Neutrophil (primary cell): ENCODE data around the gene JUP.
"Not testable (repeated sequence)": the region's sequence is repeated elsewhere in the genome, so short reads cannot be mapped to it uniquely, and the experiment has no call there.

ENCODE experiments used
- H3K27ac ChIP-seq: fragments of 200-600 bp; sonication (generic); 2 replicates; pipeline ENCODE4 v1.5.1; 2016; ENCODE audit warnings: mild to moderate bottlenecking, moderate library complexity
- H3K27me3 ChIP-seq: fragments of 200-600 bp; sonication (generic); 2 replicates; pipeline ENCODE4 v1.6.0; 2016; ENCODE audit warnings: mild to moderate bottlenecking
- H3K36me3 ChIP-seq: fragments of 200-600 bp; sonication (generic); 2 replicates; pipeline ENCODE4 v1.5.1; 2017
- H3K4me1 ChIP-seq, 2 experiments: fragments of 200-600 bp in 1 of 2; sonication (generic) in 1 of 2; 1 replicate in 1 of 2; 2 replicates in 1 of 2; pipeline versions ENCODE4 v1.5.1 to v1.6.1; 2013 to 2016; ENCODE audit warnings: low read depth in 1 of 2, low read length in 1 of 2, mild to moderate bottlenecking in 1 of 2, moderate library complexity in 1 of 2; ENCODE audit not compliant: control insufficient read depth in 1 of 2, insufficient read depth in 1 of 2
- H3K4me3 ChIP-seq, 2 experiments: fragments of 200-600 bp in 1 of 2; sonication (generic) in 1 of 2; 1 replicate in 1 of 2; 2 replicates in 1 of 2; pipeline ENCODE4 v1.5.1; 2013 to 2016; ENCODE audit warnings: low read depth in 1 of 2, low read length in 1 of 2, mild to moderate bottlenecking in 1 of 2, moderate library complexity in 1 of 2
- H3K9me3 ChIP-seq: fragments of 200-600 bp; sonication (generic); 2 replicates; pipeline ENCODE4 v1.5.1; 2016
- CTCF ChIP-seq: fragments of 200-600 bp; sonication (generic); IDR thresholded peaks from 2 replicates; pipeline ENCODE4 v1.5.1; 2016; ENCODE audit warnings: antibody characterized with exemption

JUP gene

GRCh38 chr17:41781404-41782110 lies 5.0 kb downstream of the JUP start:
- Histone ChIP-seq H3K27me3 (peaks cover 51% of the 10 kb centered on the region), H3K36me3 (no peaks in the 10 kb centered on the region), H3K9me3 (no peaks in the 10 kb centered on the region), H3K27ac (no peak overlapping the region), H3K4me1 (peaks cover 17 to 27% of the 10 kb centered on the region in 2 experiments), H3K4me3 (no peak overlapping the region)
- no peak for TF ChIP-seq CTCF

GRCh38 chr17:41779954-41780353 lies 6.6 kb downstream of the JUP start:
- no peak overlapping the region for H3K4me3 ChIP-seq
- no peak for TF ChIP-seq CTCF
- no peak overlapping the region for H3K27ac ChIP-seq
- peaks cover 4 to 11% of the 10 kb centered on the region in 2 experiments for H3K4me1 ChIP-seq
- H3K27me3 ChIP-seq: peaks cover 35% of the 10 kb centered on the region
- H3K9me3 ChIP-seq: no peaks in the 10 kb centered on the region
- H3K36me3 ChIP-seq: no peaks in the 10 kb centered on the region

GRCh38 chr17:41777574-41778188 lies 8.8 kb downstream of the JUP start:
- Histone ChIP-seq H3K9me3 (no peaks in the 10 kb centered on the region), H3K27ac (no peak overlapping the region), H3K4me1 (no peaks in the 10 kb centered on the region), H3K27me3 (peaks cover 12% of the 10 kb centered on the region), H3K4me3 (no peak overlapping the region), H3K36me3 (no peaks in the 10 kb centered on the region)
- no peak for TF ChIP-seq CTCF

GRCh38 chr17:41777157-41777573 lies 9.3 kb downstream of the JUP start:
- Histone ChIP-seq H3K4me1 (no peaks in the 10 kb centered on the region), H3K27me3 (peaks cover 7% of the 10 kb centered on the region), H3K4me3 (no peak overlapping the region), H3K36me3 (no peaks in the 10 kb centered on the region), H3K27ac (no peak overlapping the region), H3K9me3 (no peaks in the 10 kb centered on the region)
- no peak for TF ChIP-seq CTCF

- H3K27ac ChIP-seq, H3K4me3 ChIP-seq, H3K4me1 ChIP-seq, H3K9me3 ChIP-seq, H3K36me3 ChIP-seq, H3K27me3 ChIP-seq: not testable (repeated sequence)
Observed at GRCh38 chr17:41776262-41776900, 10.1 kb downstream of the JUP start.
